SK-N-SH (cell line): Measurements from ENCODE around the gene FGD4. TPM values are rescaled to one million over a fixed set of nuclear protein-coding genes. Genes with fewer than 3 reads are reported as not detected.

ENCODE experiments used
- CTCF ChIA-PET: fragments of 300-600, 350-600 bp; formaldehyde crosslinking; extraction: SDS; loops from one replicate; lab custom pipeline; 2021; lab: Yijun Ruan, JAX
- POLR2A ChIA-PET: fragments of 350-600 bp; sonication (Branson Sonifier 250); formaldehyde crosslinking; extraction: SDS; loops from one replicate; lab custom pipeline; 2020; ENCODE audit warnings: antibody characterized with exemption, inconsistent platforms; lab: Yijun Ruan, JAX
- DNase-seq: peaks from one replicate; pipeline ENCODE4 v3.0.0; 2012
- H2AFZ ChIP-seq: fragments of 200-600 bp; sonication (generic); 2 replicates; pipeline ENCODE4 v1.8.1; 2016; ENCODE audit warnings: antibody characterized with exemption, mild to moderate bottlenecking, low read depth
- H3F3A ChIP-seq: fragments of 200-600 bp; sonication (generic); replicated peaks from 2 replicates; pipeline ENCODE3; 2016; ENCODE audit warnings: antibody characterized with exemption, mild to moderate bottlenecking; ENCODE audit not compliant: insufficient read depth
- H3K27ac ChIP-seq, 2 experiments: fragments of 200-500 bp in 1 of 2; fragments of 200-600 bp in 1 of 2; sonication (Bioruptor generic) in 1 of 2; sonication (generic), shearing (Covaris generic) in 1 of 2; 2 replicates each; pipeline versions ENCODE4 v1.5.1 to v1.6.1; 2014 to 2016; ENCODE audit warnings: low read depth in 2 of 2, inconsistent platforms in 1 of 2, low read length in 1 of 2, mild to moderate bottlenecking in 1 of 2, mixed read lengths in 1 of 2
- H3K27me3 ChIP-seq: fragments of 200-600 bp; sonication (generic), shearing (Covaris generic); 2 replicates; pipeline ENCODE4 v1.6.1; 2016; ENCODE audit warnings: mixed run types; ENCODE audit not compliant: insufficient read depth
- H3K36me3 ChIP-seq, 2 experiments: fragments of 200-500 bp in 1 of 2; fragments of 200-600 bp in 1 of 2; sonication (Bioruptor generic) in 1 of 2; sonication (generic) in 1 of 2; replicated peaks in 1 of 2; 2 replicates each; pipeline versions ENCODE3 to v1.5.1; 2014 to 2016; ENCODE audit warnings: low read length in 1 of 2, mild to moderate bottlenecking in 1 of 2; ENCODE audit not compliant: insufficient read depth in 2 of 2, control insufficient read depth in 1 of 2
- H3K4me1 ChIP-seq, 2 experiments: fragments of 200-500 bp in 1 of 2; fragments of 200-600 bp in 1 of 2; sonication (Bioruptor generic) in 1 of 2; sonication (generic), shearing (Covaris generic) in 1 of 2; 2 replicates each; pipeline versions ENCODE4 v1.5.1 to v1.6.1; 2014 to 2016; ENCODE audit warnings: low read depth in 1 of 2, low read length in 1 of 2, mixed run types in 1 of 2; ENCODE audit not compliant: insufficient read depth in 2 of 2, control insufficient read depth in 1 of 2
- H3K4me2 ChIP-seq: fragments of 200-600 bp; sonication (generic), shearing (Covaris generic); 2 replicates; pipeline ENCODE4 v1.6.1; 2017; ENCODE audit warnings: mixed run types
- H3K4me3 ChIP-seq, 2 experiments: fragments of 200-500 bp in 1 of 2; fragments of 200-600 bp in 1 of 2; sonication (Bioruptor generic) in 1 of 2; sonication (generic), shearing (Covaris generic) in 1 of 2; 2 replicates each; pipeline versions ENCODE4 v1.5.1 to v1.8.1; 2014 to 2016; ENCODE audit warnings: low read depth in 2 of 2, inconsistent platforms in 1 of 2, low read length in 1 of 2, mild to moderate bottlenecking in 1 of 2, mixed read lengths in 1 of 2, moderate library complexity in 1 of 2
- H3K79me2 ChIP-seq: fragments of 200-600 bp; sonication (generic); 2 replicates; pipeline ENCODE4 v1.8.1; 2017; ENCODE audit warnings: mild to moderate bottlenecking; ENCODE audit not compliant: insufficient read depth
- H3K9ac ChIP-seq: fragments of 200-600 bp; sonication (generic); 2 replicates; pipeline ENCODE4 v1.6.1; 2017; ENCODE audit warnings: mixed run types
- H3K9me2 ChIP-seq: fragments of 200-600 bp; sonication (generic); 2 replicates; pipeline ENCODE4 v1.6.1; 2017; ENCODE audit warnings: mixed run types
- H3K9me3 ChIP-seq: fragments of 200-600 bp; sonication (generic); 2 replicates; pipeline ENCODE4 v1.6.1; 2017; ENCODE audit warnings: mixed run types, mild to moderate bottlenecking, moderate library complexity
- H4K20me1 ChIP-seq: fragments of 200-600 bp; sonication (generic); 2 replicates; pipeline ENCODE4 v1.6.1; 2017; ENCODE audit warnings: mild to moderate bottlenecking, mixed run types; ENCODE audit not compliant: insufficient read depth
- CTCF ChIP-seq: fragments of 200-600 bp; sonication (generic); IDR thresholded peaks from 2 replicates; pipeline ENCODE4 v1.6.1; 2017; ENCODE audit warnings: antibody characterized with exemption, mild to moderate bottlenecking, moderate library complexity
- EP300 ChIP-seq, 2 experiments: IDR thresholded peaks; 2 replicates each; pipeline versions ENCODE4 v1.4.0 to v1.6.1; 2012; ENCODE audit warnings: borderline replicate concordance in 1 of 2, low read depth in 1 of 2, low read length in 1 of 2
- EZH2phosphoT487 ChIP-seq: fragments of 200-600 bp; sonication (generic); IDR thresholded peaks from 2 replicates; pipeline ENCODE4 v1.6.1; 2017; ENCODE audit warnings: low read depth, mixed run types, mild to moderate bottlenecking, antibody characterized with exemption, moderate library complexity, borderline replicate concordance
- GABPA ChIP-seq: IDR thresholded peaks from 2 replicates; pipeline ENCODE4 v1.4.0; 2012; ENCODE audit warnings: low read depth, mild to moderate bottlenecking
- GATA2 ChIP-seq: sonication (generic); formaldehyde crosslinking; IDR thresholded peaks from 2 replicates; pipeline ENCODE4 v1.5.0; 2020; ENCODE audit warnings: mild to moderate bottlenecking, missing genetic modification reagents
- IRF3 ChIP-seq: fragments of 150-350 bp; IDR thresholded peaks from 2 replicates; pipeline ENCODE4 v1.6.1; 2016; ENCODE audit warnings: mild to moderate bottlenecking, low read depth, low read length
- JUND ChIP-seq: IDR thresholded peaks from 2 replicates; pipeline ENCODE4 v1.4.0; 2012
- MEF2A ChIP-seq: IDR thresholded peaks from 2 replicates; pipeline ENCODE4 v1.4.0; 2012; ENCODE audit warnings: low read depth, borderline replicate concordance
- MXI1 ChIP-seq: IDR thresholded peaks from 2 replicates; pipeline ENCODE4 v1.6.1; 2012; ENCODE audit warnings: mild to moderate bottlenecking, low read depth, low read length, improper control_type of control experiment
- NRF1 ChIP-seq: IDR thresholded peaks from 2 replicates; pipeline ENCODE4 v1.6.1; 2012; ENCODE audit warnings: low read depth, mild to moderate bottlenecking, low read length
- RFX5 ChIP-seq: IDR thresholded peaks from 2 replicates; pipeline ENCODE4 v1.6.1; 2012; ENCODE audit warnings: mild to moderate bottlenecking, improper control_type of control experiment, low read length
- RXRA ChIP-seq: IDR thresholded peaks from 2 replicates; pipeline ENCODE4 v1.4.0; 2012; ENCODE audit warnings: low read depth, mild to moderate bottlenecking, borderline replicate concordance
- SIN3A ChIP-seq: IDR thresholded peaks from 2 replicates; pipeline ENCODE4 v1.6.1; 2012; ENCODE audit warnings: low read depth, mild to moderate bottlenecking, low read length, moderate library complexity, borderline replicate concordance
- TEAD4 ChIP-seq: IDR thresholded peaks from 2 replicates; pipeline ENCODE4 v1.4.0; 2012; ENCODE audit warnings: mild to moderate bottlenecking, borderline replicate concordance; ENCODE audit not compliant: insufficient read depth
- WGBS: methylation state at CpG from one replicate; pipeline ENCODE4 v1.1.6; 2017; ENCODE audit warnings: low lambda C conversion rate; 5-methylcytosine and 5-hydroxymethylcytosine counted together
- polyA plus RNA-seq, 3 experiments: library from polyadenylated mRNA; depleted of rRNA; stranded (reverse); fragments of >200 nt; gene quantifications; 2 replicates each; pipeline ENCODE4 v1.2.3, GENCODE V29; 2012

FGD4 gene
- polyA plus RNA-seq, 1 of the 3 experiments (the other 2 are of a cell fraction) = 0.26 TPM

DNA sequence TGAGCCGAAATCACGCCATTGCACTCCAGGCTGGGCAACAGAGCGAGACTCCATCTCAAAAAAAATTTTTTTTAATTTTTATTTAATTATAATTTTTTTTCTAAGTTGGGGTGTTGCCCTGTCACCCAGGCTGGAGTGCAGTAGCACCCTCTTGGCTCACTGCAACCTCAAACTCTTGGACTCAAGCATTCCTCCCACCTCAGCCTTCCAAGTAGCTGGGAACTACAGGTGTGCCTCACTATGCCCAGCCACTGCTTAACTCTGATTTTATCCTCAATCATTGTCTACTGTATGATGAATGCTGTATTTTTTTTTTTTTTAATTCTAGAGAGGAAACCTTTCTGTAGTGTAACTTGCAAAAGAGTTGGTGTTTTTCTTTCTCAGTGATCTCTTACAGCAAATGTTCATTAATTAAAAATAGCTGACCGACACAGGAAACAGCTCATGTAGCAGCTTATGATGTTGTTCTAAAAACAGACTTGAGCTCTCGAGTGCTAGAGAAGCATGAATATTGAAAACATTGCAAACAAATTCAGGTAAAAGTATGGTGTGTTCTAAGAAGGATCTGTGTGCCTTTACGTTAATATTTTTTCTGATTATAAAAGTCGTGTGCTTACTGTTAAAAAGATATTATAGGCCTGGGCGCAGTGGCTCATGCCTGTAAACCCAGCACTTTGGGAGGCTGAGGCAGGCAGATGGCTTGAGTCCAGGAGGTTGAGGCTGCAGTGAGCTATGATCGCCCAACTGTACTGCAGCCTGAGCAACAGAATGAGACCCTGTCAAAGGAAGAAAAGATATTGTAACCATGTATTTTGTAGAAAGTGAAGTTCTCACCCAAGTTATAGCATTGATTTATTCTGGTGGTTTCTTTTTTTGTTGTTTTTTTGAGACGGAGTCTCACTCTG, 68.9 kb downstream of the FGD4 start:
- DNase-seq = no peak
- H4K20me1 ChIP-seq = no peaks in the 10 kb centered on the region
- ChIA-PET CTCF (interaction anchor here (1.3 to 3.5 kb wide), 2 partner anchors 11 to 204 kb away, joined by 3 to 12 read pairs; no protein-coding TSS in a partner anchor), POLR2A (no interaction called here)
- no peaks in the 10 kb centered on the region for H3K9me3 ChIP-seq
- H2AFZ ChIP-seq = no peak overlapping the region
- no peaks in the 10 kb centered on the region for H3K4me1 ChIP-seq
- WGBS = 79% methylated on average over 10 of the region's 10 CpGs
- H3K79me2 ChIP-seq = no peaks in the 10 kb centered on the region
- no peaks in the 10 kb centered on the region for H3K36me3 ChIP-seq
- H3K4me2 ChIP-seq = no peak overlapping the region
- H3F3A ChIP-seq = no peaks in the 10 kb centered on the region
- no peaks in the 10 kb centered on the region for H3K27me3 ChIP-seq
- TF ChIP-seq TEAD4 (no peak), GATA2 (no peak), GABPA (no peak), MXI1 (no peak), MEF2A (no peak), RFX5 (no peak), JUND (no peak), CTCF (no peak), RXRA (no peak), NRF1 (no peak), IRF3 (no peak), EP300 (IDR thresholded peaks at IDR 0.05; ENCODE audit: borderline replicate concordance in 1 of 2, low read depth in 1 of 2, low read length in 1 of 2) (no peak), SIN3A (no peak), EZH2phosphoT487 (no peak)
- H3K9ac ChIP-seq = no peak overlapping the region
- no peak overlapping the region for H3K4me3 ChIP-seq
- H3K9me2 ChIP-seq = no peaks in the 10 kb centered on the region
- H3K27ac ChIP-seq = no peak overlapping the region
